ENCODE data around the gene TFAP2A.
A peak's percentile ranks its signal among the peaks of the same experiment; 100 is the strongest.

The TFAP2A gene

DNA sequence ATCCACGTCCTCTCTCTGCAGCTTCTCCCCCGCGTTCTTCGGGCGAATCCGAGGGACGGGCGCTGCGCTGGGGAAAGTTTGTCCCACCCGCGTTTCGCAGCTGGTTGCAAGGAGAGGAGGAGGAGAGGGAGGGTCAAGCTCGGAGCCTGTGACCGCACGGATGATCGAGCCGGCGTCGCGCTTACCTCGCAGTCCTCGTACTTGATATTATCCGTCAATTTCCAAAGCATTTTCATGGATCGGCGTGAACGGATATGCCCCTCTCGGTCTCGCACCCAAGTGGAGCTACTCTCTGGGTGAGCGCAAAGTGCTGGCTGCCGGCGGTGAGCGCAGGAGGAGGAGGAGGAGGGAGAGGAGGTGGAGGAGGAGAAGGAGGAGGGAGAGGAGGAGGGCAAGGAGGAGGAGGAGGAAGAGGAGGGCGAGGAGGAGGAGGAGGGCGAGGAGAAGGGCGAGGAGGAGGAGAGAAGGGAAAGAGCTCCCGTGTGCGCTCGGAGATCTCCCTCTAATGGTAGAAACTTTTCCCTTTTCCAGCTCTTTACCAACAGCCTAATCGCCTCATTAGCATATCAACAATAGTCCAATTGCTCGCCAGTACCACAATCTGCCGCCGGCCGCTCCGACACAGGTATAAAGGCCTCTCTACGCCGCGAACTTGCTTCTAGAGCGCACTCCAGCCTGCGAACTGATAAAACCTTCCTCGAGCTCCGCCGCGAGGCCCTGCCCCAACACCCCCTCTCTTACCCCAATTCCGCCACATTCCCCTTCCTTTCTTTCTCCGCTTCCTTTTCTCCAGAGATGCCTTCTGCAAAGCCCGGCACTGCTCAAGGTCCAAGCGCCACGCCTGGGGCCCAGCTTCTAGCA lies at the start of gene TFAP2A (continued):
- TF ChIP-seq, protein P1, sequence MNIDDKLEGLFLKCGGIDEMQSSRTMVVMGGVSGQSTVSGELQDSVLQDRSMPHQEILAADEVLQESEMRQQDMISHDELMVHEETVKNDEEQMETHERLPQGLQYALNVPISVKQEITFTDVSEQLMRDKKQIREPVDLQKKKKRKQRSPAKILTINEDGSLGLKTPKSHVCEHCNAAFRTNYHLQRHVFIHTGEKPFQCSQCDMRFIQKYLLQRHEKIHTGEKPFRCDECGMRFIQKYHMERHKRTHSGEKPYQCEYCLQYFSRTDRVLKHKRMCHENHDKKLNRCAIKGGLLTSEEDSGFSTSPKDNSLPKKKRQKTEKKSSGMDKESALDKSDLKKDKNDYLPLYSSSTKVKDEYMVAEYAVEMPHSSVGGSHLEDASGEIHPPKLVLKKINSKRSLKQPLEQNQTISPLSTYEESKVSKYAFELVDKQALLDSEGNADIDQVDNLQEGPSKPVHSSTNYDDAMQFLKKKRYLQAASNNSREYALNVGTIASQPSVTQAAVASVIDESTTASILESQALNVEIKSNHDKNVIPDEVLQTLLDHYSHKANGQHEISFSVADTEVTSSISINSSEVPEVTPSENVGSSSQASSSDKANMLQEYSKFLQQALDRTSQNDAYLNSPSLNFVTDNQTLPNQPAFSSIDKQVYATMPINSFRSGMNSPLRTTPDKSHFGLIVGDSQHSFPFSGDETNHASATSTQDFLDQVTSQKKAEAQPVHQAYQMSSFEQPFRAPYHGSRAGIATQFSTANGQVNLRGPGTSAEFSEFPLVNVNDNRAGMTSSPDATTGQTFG (tag by site-specific recombination; IDR thresholded peaks at IDR 0.05; ENCODE audit: borderline replicate concordance) = no peak
- TF ChIP-seq ZBTB7A (tag by site-specific recombination; IDR thresholded peaks at IDR 0.05; ENCODE audit: low read depth) = peak; percentile 96
- no peak for TF ChIP-seq ZNF544 (tag by site-specific recombination; IDR thresholded peaks at IDR 0.05)
- TF ChIP-seq ZNF596 (tag by site-specific recombination; IDR thresholded peaks at IDR 0.05) = peak; percentile 84
- no peak for TF ChIP-seq ZNF350 (tag by site-specific recombination; IDR thresholded peaks at IDR 0.05)
- 0 out of 2 replicates have a peak, but pooled peaks have one; percentile 35 for TF ChIP-seq KLF1 (tag by site-specific recombination; IDR thresholded peaks at IDR 0.05)
- TF ChIP-seq SP3 (tag by site-specific recombination; IDR thresholded peaks at IDR 0.05) = peak; percentile 97
- TF ChIP-seq ZFHX2 (tag by site-specific recombination; conservative IDR thresholded peaks at IDR 0.05) = peak; percentile 99
- TF ChIP-seq HOXC10 (CRISPR knock-in tag; IDR thresholded peaks at IDR 0.05) = no peak
- no peak for TF ChIP-seq GLIS1 (tag by site-specific recombination; IDR thresholded peaks at IDR 0.05)
- no peak for TF ChIP-seq ZNF701 (tag by site-specific recombination; IDR thresholded peaks at IDR 0.05)
- 0 out of 2 replicates have a peak, but pooled peaks have one; percentile 45 for TF ChIP-seq ZNF302 (tag by site-specific recombination; IDR thresholded peaks at IDR 0.05; ENCODE audit: low read depth)
- TF ChIP-seq, protein P2, sequence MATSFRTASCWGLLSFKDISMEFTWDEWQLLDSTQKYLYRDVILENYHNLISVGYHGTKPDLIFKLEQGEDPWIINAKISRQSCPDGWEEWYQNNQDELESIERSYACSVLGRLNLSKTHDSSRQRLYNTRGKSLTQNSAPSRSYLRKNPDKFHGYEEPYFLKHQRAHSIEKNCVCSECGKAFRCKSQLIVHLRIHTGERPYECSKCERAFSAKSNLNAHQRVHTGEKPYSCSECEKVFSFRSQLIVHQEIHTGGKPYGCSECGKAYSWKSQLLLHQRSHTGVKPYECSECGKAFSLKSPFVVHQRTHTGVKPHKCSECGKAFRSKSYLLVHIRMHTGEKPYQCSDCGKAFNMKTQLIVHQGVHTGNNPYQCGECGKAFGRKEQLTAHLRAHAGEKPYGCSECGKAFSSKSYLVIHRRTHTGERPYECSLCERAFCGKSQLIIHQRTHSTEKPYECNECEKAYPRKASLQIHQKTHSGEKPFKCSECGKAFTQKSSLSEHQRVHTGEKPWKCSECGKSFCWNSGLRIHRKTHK (tag by site-specific recombination; IDR thresholded peaks at IDR 0.05) = no peak
- peak; percentile 90; the same call in 1 of the 2 replicates for TF ChIP-seq GLI4 (tag by site-specific recombination; IDR thresholded peaks at IDR 0.05)
- no peak for TF ChIP-seq ZNF426 (tag by site-specific recombination; IDR thresholded peaks at IDR 0.05)
- no peak for TF ChIP-seq ZNF623 (tag by site-specific recombination; IDR thresholded peaks at IDR 0.05)
- peak; percentile 97 for TF ChIP-seq ZBTB17 (tag by site-specific recombination; IDR thresholded peaks at IDR 0.05)
- TF ChIP-seq, protein P3, sequence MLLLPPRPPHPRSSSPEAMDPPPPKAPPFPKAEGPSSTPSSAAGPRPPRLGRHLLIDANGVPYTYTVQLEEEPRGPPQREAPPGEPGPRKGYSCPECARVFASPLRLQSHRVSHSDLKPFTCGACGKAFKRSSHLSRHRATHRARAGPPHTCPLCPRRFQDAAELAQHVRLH (tag by site-specific recombination; IDR thresholded peaks at IDR 0.05) = peak; percentile 59; the same call in 1 of the 2 replicates
- TF ChIP-seq ZNF830 (tag by site-specific recombination; IDR thresholded peaks at IDR 0.05; ENCODE audit: low read depth) = no peak
- no peak for TF ChIP-seq ZBTB44 (tag by site-specific recombination; IDR thresholded peaks at IDR 0.05)
- TF ChIP-seq, protein P4, sequence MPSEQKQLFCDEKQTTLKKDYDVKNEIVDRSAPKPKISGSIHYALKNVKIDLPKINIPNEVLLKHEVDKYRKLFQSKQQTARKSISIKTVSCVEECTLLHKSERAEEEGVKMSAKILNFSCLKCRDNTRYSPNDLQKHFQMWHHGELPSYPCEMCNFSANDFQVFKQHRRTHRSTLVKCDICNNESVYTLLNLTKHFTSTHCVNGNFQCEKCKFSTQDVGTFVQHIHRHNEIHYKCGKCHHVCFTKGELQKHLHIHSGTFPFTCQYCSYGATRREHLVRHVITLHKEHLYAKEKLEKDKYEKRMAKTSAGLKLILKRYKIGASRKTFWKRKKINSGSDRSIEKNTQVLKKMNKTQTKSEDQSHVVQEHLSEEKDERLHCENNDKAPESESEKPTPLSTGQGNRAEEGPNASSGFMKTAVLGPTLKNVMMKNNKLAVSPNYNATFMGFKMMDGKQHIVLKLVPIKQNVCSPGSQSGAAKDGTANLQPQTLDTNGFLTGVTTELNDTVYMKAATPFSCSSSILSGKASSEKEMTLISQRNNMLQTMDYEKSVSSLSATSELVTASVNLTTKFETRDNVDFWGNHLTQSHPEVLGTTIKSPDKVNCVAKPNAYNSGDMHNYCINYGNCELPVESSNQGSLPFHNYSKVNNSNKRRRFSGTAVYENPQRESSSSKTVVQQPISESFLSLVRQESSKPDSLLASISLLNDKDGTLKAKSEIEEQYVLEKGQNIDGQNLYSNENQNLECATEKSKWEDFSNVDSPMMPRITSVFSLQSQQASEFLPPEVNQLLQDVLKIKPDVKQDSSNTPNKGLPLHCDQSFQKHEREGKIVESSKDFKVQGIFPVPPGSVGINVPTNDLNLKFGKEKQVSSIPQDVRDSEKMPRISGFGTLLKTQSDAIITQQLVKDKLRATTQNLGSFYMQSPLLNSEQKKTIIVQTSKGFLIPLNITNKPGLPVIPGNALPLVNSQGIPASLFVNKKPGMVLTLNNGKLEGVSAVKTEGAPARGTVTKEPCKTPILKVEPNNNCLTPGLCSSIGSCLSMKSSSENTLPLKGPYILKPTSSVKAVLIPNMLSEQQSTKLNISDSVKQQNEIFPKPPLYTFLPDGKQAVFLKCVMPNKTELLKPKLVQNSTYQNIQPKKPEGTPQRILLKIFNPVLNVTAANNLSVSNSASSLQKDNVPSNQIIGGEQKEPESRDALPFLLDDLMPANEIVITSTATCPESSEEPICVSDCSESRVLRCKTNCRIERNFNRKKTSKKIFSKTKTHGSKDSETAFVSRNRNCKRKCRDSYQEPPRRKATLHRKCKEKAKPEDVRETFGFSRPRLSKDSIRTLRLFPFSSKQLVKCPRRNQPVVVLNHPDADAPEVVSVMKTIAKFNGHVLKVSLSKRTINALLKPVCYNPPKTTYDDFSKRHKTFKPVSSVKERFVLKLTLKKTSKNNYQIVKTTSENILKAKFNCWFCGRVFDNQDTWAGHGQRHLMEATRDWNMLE (tag by site-specific recombination; conservative IDR thresholded peaks at IDR 0.05; ENCODE audit: low read depth) = no peak
- TF ChIP-seq ZNF366 (tag by site-specific recombination; conservative IDR thresholded peaks at IDR 0.05) = peak; percentile 98
- peak; percentile 82 for TF ChIP-seq ZNF239 (tag by site-specific recombination; IDR thresholded peaks at IDR 0.05)
- no peak for TF ChIP-seq ZNF670 (tag by site-specific recombination; IDR thresholded peaks at IDR 0.05; ENCODE audit: low read depth)
- TF ChIP-seq CTCF (tag by site-specific recombination; IDR thresholded peaks at IDR 0.05) = peak; percentile 88
- TF ChIP-seq MZF1 (tag by site-specific recombination; IDR thresholded peaks at IDR 0.05; ENCODE audit: borderline replicate concordance) = no peak; the same call in 1 of the 2 replicates
- peak; percentile 89 for TF ChIP-seq ZNF501 (tag by site-specific recombination; IDR thresholded peaks at IDR 0.05)

Data from HEK293 (cell line).